OCI-LY7 (cell line): ENCODE results near the gene PFN4. TPM values are rescaled to one million over a fixed set of nuclear protein-coding genes. Genes with fewer than 3 reads are reported as not detected.

ENCODE experiments used
- BruUV-seq: library from RNA; stranded (reverse); fragments of 400-500 nt; replicated peaks from 2 replicates; lab custom pipeline; 2021; lab: Mats Ljungman, UMichigan
- CTCF ChIA-PET: fragments of 300-600 bp; sonication (Branson Sonifier 250); formaldehyde crosslinking; loops from one replicate; lab custom pipeline; 2022; ENCODE audit warnings: antibody characterized with exemption; ENCODE audit not compliant: unreplicated experiment; lab: Charles Lee
- POLR2A ChIA-PET: fragments of 300-600 bp; sonication (Branson Sonifier 250); formaldehyde crosslinking; loops from one replicate; lab custom pipeline; 2022; ENCODE audit warnings: antibody characterized with exemption; lab: Charles Lee
- DNase-seq: peaks from one replicate; pipeline ENCODE4 v3.0.0-alpha.2; 2015; ENCODE audit warnings: low spot score
- H2AFZ ChIP-seq: fragments of 200-600 bp; sonication (generic), shearing (Covaris generic); 2 replicates; pipeline ENCODE4 v1.6.1; 2014; ENCODE audit warnings: mild to moderate bottlenecking, antibody characterized with exemption, low read length, moderate library complexity
- H3K27ac ChIP-seq: fragments of 200-600 bp; sonication (generic); 2 replicates; pipeline ENCODE4 v1.5.1; 2014; ENCODE audit warnings: mixed run types, low read depth, mild to moderate bottlenecking, moderate library complexity, low read length, inconsistent platforms; ENCODE audit not compliant: poor library complexity, severe bottlenecking
- H3K36me3 ChIP-seq: fragments of 200-600 bp; sonication (generic); 2 replicates; pipeline ENCODE4 v1.6.1; 2014; ENCODE audit warnings: mild to moderate bottlenecking, antibody characterized with exemption, low read length, moderate library complexity, mixed read lengths; ENCODE audit not compliant: insufficient read depth
- H3K4me1 ChIP-seq: fragments of 200-600 bp; sonication (generic); 2 replicates; pipeline ENCODE4 v1.5.1; 2014; ENCODE audit warnings: mild to moderate bottlenecking, low read length; ENCODE audit not compliant: insufficient read depth, poor library complexity, severe bottlenecking
- H3K4me2 ChIP-seq: fragments of 200-600 bp; sonication (generic); 2 replicates; pipeline ENCODE4 v1.6.1; 2014; ENCODE audit warnings: mild to moderate bottlenecking, low read length
- H3K4me3 ChIP-seq: fragments of 200-600 bp; sonication (generic); 2 replicates; pipeline ENCODE4 v1.5.1; 2014; ENCODE audit warnings: mild to moderate bottlenecking, low read depth, low read length; ENCODE audit not compliant: poor library complexity, severe bottlenecking
- H3K79me2 ChIP-seq: fragments of 200-600 bp; sonication (generic); 2 replicates; pipeline ENCODE4 v1.6.1; 2016; ENCODE audit warnings: low read depth, mild to moderate bottlenecking, low read length, moderate library complexity, mixed read lengths; ENCODE audit not compliant: insufficient read depth
- H3K9me2 ChIP-seq: fragments of 200-600 bp; sonication (generic); 2 replicates; pipeline ENCODE4 v1.6.1; 2016; ENCODE audit warnings: mild to moderate bottlenecking, low read length, mixed read lengths; ENCODE audit not compliant: insufficient read depth
- H3K9me3 ChIP-seq: fragments of 200-600 bp; sonication (generic); 2 replicates; pipeline ENCODE4 v1.6.1; 2014; ENCODE audit warnings: mild to moderate bottlenecking, mixed run types, low read length, mixed read lengths
- H4K20me1 ChIP-seq: fragments of 200-600 bp; sonication (generic); 2 replicates; pipeline ENCODE4 v1.6.1; 2014; ENCODE audit warnings: mild to moderate bottlenecking, antibody characterized with exemption, low read length, moderate library complexity, mixed read lengths; ENCODE audit not compliant: insufficient read depth
- CTCF ChIP-seq: fragments of 200-600 bp; sonication (generic); conservative IDR thresholded peaks from 2 replicates; pipeline ENCODE4 v1.5.1; 2014; ENCODE audit warnings: mild to moderate bottlenecking, antibody characterized with exemption, low read length, moderate library complexity, mixed read lengths
- EZH2phosphoT487 ChIP-seq: fragments of 200-600 bp; sonication (generic); IDR thresholded peaks from 2 replicates; pipeline ENCODE4 v1.6.1; 2018; ENCODE audit warnings: low read depth, borderline replicate concordance, mild to moderate bottlenecking, mixed run types, antibody characterized with exemption, low read length, moderate library complexity, mixed read lengths
- intact Hi-C: fragments of 100-400 bp; cut with micrococcal nuclease; formaldehyde crosslinking; loops from one replicate; pipeline ENCODE4 v1.10.0; 2022; ENCODE audit not compliant: unreplicated experiment
- total RNA-seq, 2 experiments: library from RNA; depleted of rRNA in 1 of 2; stranded (reverse); fragments of >200 nt in 1 of 2; shearing (Covaris generic) in 1 of 2; gene quantifications; 2 replicates each; pipeline ENCODE4 v1.2.3, GENCODE V29; 2014 to 2022

Gene PFN4
- total RNA-seq, 2 experiments from 2014 or later: not detected

- H3K4me3 ChIP-seq: no peak overlapping the region
- H2AFZ ChIP-seq: no peak overlapping the region
- H3K27ac ChIP-seq: no peak overlapping the region
- no peaks in the 10 kb centered on the region for H3K79me2 ChIP-seq
- H3K36me3 ChIP-seq: no peaks in the 10 kb centered on the region
- BruUV-seq: no TSS peak
- CTCF ChIA-PET: no interaction called here
- DNase-seq: no peak
- H4K20me1 ChIP-seq: no peaks in the 10 kb centered on the region
- peaks cover 6% of the 10 kb centered on the region; the same call in 1 of the 2 replicates for H3K9me3 ChIP-seq
- H3K4me2 ChIP-seq: no peak overlapping the region
- H3K4me1 ChIP-seq: no peaks in the 10 kb centered on the region
- POLR2A ChIA-PET: no interaction called here
- H3K9me2 ChIP-seq: no peaks in the 10 kb centered on the region
- intact Hi-C loops: no loop called here
- TF ChIP-seq CTCF: no peak
- TF ChIP-seq EZH2phosphoT487: no peak
These were observed 35.0 kb upstream of the PFN4 start for GRCh38 chr2:24158131-24158530.

- ChIA-PET POLR2A (interaction anchor here (0.6 kb wide), 1 partner anchor 248 kb away, joined by 3 read pairs; no protein-coding TSS in a partner anchor), CTCF (no interaction called here)
- H3K27ac ChIP-seq: no peak overlapping the region
- H3K79me2 ChIP-seq: no peaks in the 10 kb centered on the region
- no peaks in the 10 kb centered on the region for H3K9me3 ChIP-seq
- no peak for DNase-seq
- BruUV-seq: no TSS peak
- H4K20me1 ChIP-seq: no peaks in the 10 kb centered on the region
- TF ChIP-seq CTCF (no peak), EZH2phosphoT487 (no peak)
- intact Hi-C loops: no loop called here
- no peak overlapping the region for H3K4me3 ChIP-seq
- H3K9me2 ChIP-seq: no peaks in the 10 kb centered on the region
- no peaks in the 10 kb centered on the region for H3K36me3 ChIP-seq
- H3K4me1 ChIP-seq: no peaks in the 10 kb centered on the region
- no peak overlapping the region for H3K4me2 ChIP-seq
- H2AFZ ChIP-seq: no peak overlapping the region
These were observed 30.3 kb upstream of the PFN4 start for GRCh38 chr2:24153478-24153877.

- no peak overlapping the region for H3K4me3 ChIP-seq
- H3K9me3 ChIP-seq: no peaks in the 10 kb centered on the region
- no peaks in the 10 kb centered on the region for H3K36me3 ChIP-seq
- no peaks in the 10 kb centered on the region for H3K4me1 ChIP-seq
- DNase-seq: no peak
- no peak for TF ChIP-seq EZH2phosphoT487
- no peak for TF ChIP-seq CTCF
- no peak overlapping the region for H3K4me2 ChIP-seq
- ChIA-PET POLR2A (interaction anchor here (0.6 kb wide), 1 partner anchor 247 kb away, joined by 3 read pairs; no protein-coding TSS in a partner anchor), CTCF (no interaction called here)
- H3K9me2 ChIP-seq: no peaks in the 10 kb centered on the region
- no peak overlapping the region for H2AFZ ChIP-seq
- intact Hi-C loops: no loop called here
- no peaks in the 10 kb centered on the region for H3K79me2 ChIP-seq
- H4K20me1 ChIP-seq: no peaks in the 10 kb centered on the region
- no peak overlapping the region for H3K27ac ChIP-seq
- BruUV-seq: no TSS peak
These were observed 29.5 kb upstream of the PFN4 start for GRCh38 chr2:24152413-24153197.
